Bronchial epithelial cell (primary cell): Measurements from ENCODE around the gene AQP5. TPM values are rescaled to one million over a fixed set of nuclear protein-coding genes. Genes with fewer than 3 reads are reported as not detected.

Source experiments
- DNase-seq: peaks from one replicate; pipeline ENCODE4 v3.0.0-alpha.2; 2010; ENCODE audit warnings: low read depth
- FAIRE-seq: peaks from 2 replicates; lab custom pipeline; 2011; peaks lifted over from hg19 to GRCh38; lab: Jason Lieb, UNC
- H3K27me3 ChIP-seq: 2 replicates; pipeline ENCODE4 v1.5.1; 2011; ENCODE audit warnings: low read length; ENCODE audit not compliant: control insufficient read depth, insufficient read depth
- H3K36me3 ChIP-seq: 2 replicates; pipeline ENCODE4 v1.5.1; 2011; ENCODE audit warnings: low read length; ENCODE audit not compliant: control insufficient read depth, insufficient read depth
- H3K4me3 ChIP-seq: 2 replicates; pipeline ENCODE4 v1.5.1; 2011; ENCODE audit warnings: mild to moderate bottlenecking, low read depth, low read length, control low read depth
- CTCF ChIP-seq: IDR thresholded peaks from 2 replicates; pipeline ENCODE4 v1.5.1; 2011; ENCODE audit warnings: mild to moderate bottlenecking, moderate library complexity, low read length, control low read depth, inconsistent platforms; ENCODE audit not compliant: insufficient read depth, severe bottlenecking
- total RNA-seq: library from RNA; depleted of rRNA; stranded (reverse); fragments of >200 nt; gene quantifications from 2 replicates; pipeline ENCODE4 v1.2.1, GENCODE V29; 2014

AQP5 gene
- total RNA-seq, 1 donor from 2014 or later = 1.3 TPM

- no peak for TF ChIP-seq CTCF
- H3K27me3 ChIP-seq = no peaks in the 10 kb centered on the region
- no peak for FAIRE-seq
Measured at GRCh38 chr12:49929581-49929980, 32.1 kb upstream of the AQP5 start.

GRCh38 chr12:49930515-49931288 is 31.0 kb upstream of the AQP5 start:
- no peak overlapping the region for H3K4me3 ChIP-seq
- H3K27me3 ChIP-seq = no peaks in the 10 kb centered on the region
- no peaks in the 10 kb centered on the region for H3K36me3 ChIP-seq
- no peak for TF ChIP-seq CTCF
- peak; percentile 89 for DNase-seq
- FAIRE-seq = no peak

More at GRCh38 chr12:49929581-49929980, 32.1 kb upstream of the AQP5 start:
- H3K4me3 ChIP-seq = no peak overlapping the region
- DNase-seq = no peak
- no peaks in the 10 kb centered on the region for H3K36me3 ChIP-seq

- no peak for DNase-seq
- H3K36me3 ChIP-seq = no peaks in the 10 kb centered on the region
- no peaks in the 10 kb centered on the region for H3K27me3 ChIP-seq
- no peak overlapping the region for H3K4me3 ChIP-seq
- TF ChIP-seq CTCF = no peak
- no peak for FAIRE-seq
Measured at GRCh38 chr12:49932023-49932422, 29.6 kb upstream of the AQP5 start.

GRCh38 chr12:49932533-49933130 is 29.0 kb upstream of the AQP5 start:
- Histone ChIP-seq H3K36me3 (no peaks in the 10 kb centered on the region), H3K27me3 (no peaks in the 10 kb centered on the region), H3K4me3 (no peak overlapping the region)
- no peak for TF ChIP-seq CTCF
- DNase-seq (no peak), FAIRE-seq (no peak)

GRCh38 chr12:49933796-49934195 is 27.9 kb upstream of the AQP5 start:
- FAIRE-seq (no peak), DNase-seq (no peak)
- no peaks in the 10 kb centered on the region for H3K36me3 ChIP-seq
- no peak for TF ChIP-seq CTCF
- H3K27me3 ChIP-seq = no peaks in the 10 kb centered on the region
- H3K4me3 ChIP-seq = no peak overlapping the region
